Subcutaneous adipose tissue (tissue), 4 donors: Measurements from ENCODE around the gene TBCC. TPM values are rescaled to one million over a fixed set of nuclear protein-coding genes. Genes with fewer than 3 reads are reported as not detected.

Experiments
- CTCF ChIP-seq: fragments of 450-650 bp; IDR thresholded peaks from one replicate; pipeline ENCODE4 v1.5.1; 2016; ENCODE audit warnings: low read depth, mild to moderate bottlenecking, control low read depth, antibody characterized with exemption, moderate library complexity
- total RNA-seq, 4 donors: library from RNA; depleted of rRNA; stranded (reverse); fragments of >200 nt; gene quantifications; one replicate each; pipeline ENCODE4 v1.1.0, GENCODE V29; 2016

The TBCC gene
- total RNA-seq, 4 donors from 2014 or later, result 9.0 to 24.7 (median 20.4) TPM

DNA sequence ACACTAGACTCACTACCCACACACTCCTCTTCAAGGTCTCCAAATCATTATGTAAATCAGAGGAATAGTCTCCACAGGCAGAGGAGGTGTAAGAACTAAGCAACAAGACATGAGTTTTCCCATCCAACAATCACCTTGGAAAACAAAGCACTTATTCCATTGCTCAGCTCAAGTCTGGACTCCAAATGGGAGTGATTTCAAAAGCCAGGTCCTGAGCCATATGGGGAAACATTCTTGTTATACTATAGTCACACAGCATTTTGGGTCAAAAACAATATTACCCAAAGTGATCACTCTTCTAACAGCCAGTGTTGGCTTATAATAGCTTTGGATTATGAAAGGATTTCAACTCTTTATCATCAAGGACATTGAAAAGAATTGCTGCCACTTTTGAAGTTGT lies 19.9 kb downstream of the TBCC start:
- TF ChIP-seq CTCF, result no peak

DNA sequence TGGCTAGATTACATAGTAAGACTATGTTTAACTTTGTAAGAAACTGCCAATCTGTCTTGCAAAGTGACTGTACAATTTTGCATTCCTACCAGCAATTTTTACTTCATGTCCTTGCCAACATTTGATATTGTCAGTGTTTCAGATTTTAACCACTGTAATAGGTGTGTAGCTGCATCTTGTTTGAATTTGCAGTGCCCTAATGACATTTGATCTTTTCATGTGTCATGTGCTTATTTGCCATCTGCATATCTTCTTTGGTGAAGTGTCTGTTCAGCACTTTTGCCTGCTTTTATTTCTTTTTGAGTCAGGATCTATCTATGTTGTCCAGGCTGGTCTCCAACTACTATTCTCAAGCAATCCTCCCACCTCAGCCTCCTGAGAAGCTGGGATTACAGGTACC lies 21.1 kb downstream of the TBCC start:
- TF ChIP-seq CTCF, result no peak

DNA sequence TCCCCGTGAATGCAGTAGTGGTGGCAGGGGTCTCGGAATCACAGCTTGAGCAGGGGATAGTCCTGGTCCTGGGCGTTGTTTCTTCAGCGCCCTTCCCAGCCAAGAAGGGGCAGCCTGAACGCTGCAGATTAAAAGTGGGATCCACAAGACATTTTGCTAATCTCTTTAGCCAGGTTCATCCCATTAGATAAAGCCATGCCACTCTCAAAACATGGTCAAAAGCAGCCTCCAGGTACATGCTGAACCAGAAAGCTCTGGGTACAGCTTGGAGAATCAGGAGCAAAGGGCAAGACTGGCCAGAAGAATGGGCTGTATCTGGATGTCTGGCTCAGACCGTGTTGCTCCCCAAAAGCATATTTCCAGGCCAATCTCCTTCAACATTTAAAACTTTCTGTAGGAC lies 23.4 kb downstream of the TBCC start, which contains the start of gene PRPH2:
TSS of gene PRPH2 (minus strand) at position 101 of the 400 bp plus-strand sequence. CDS start 263 bp downstream, outside the sequence.
- no peak for TF ChIP-seq CTCF

- no peak for TF ChIP-seq CTCF
Observed at GRCh38 chr6:42720739-42721138, 25.2 kb downstream of the TBCC start.

GRCh38 chr6:42715871-42716270 lies 30.0 kb downstream of the TBCC start:
- TF ChIP-seq CTCF, result no peak

DNA sequence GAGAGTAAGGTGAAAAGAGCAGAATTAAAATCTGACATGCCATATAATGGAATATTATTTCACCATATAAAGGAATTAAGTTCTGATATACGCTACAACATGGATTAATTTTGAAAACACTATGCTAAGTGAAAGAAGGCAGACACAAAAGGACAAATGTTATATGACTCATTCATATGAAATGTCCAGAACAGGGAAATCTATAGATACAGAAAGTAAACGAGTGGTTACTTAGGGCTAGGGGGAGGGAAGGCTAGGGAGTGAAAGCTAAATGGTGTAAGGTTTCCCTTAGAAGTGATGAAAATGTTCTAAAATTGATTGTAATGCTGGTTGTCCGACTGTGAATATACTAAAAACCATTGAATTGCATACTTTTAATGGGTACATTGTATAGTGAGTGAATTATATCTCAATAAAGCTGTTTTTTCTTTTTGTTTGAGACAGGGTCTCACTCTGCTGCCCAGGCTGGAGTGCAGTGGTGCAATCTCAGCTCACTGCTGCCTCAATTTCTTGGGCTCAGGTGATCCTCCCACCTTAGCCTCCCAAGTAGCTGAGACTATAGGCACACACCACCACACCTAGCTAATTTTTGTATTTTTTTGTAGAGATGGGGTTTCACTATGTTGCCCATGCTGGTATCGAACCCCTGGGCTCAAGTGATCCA lies 31.7 kb downstream of the TBCC start:
- TF ChIP-seq CTCF, result no peak

DNA sequence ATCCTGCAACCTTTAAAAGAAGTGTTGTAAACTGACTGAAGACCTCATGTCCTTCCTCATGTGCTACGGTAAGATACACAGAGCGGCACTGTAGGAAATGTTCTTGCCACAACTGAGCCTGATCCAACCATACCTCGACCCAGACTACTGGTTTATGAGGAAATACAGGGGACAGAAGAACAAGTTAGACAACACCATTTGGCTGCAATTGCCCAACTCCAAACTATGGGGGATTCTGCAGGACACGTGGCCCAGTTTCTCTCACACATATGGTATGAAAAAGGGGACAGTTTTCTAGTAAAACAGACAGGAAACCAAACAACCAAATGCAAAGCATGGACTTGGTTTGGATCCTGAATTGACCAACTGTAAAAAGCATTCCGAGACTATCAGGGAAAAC lies 34.0 kb downstream of the TBCC start:
- no peak for TF ChIP-seq CTCF
